ELF-1 (cell line): ENCODE measurements around the gene TCFL5.
"Not testable (repeated sequence)": the region's sequence is repeated elsewhere in the genome, so short reads cannot be mapped to it uniquely, and the experiment has no call there.

Experiments used
- DNase-seq: peaks from one replicate; pipeline ENCODE4 v3.0.0-alpha.2; 2016; ENCODE audit warnings: low read depth, low spot score

Gene TCFL5

GRCh38 chr20:62855120-62855519 lies 6.5 kb downstream of the TCFL5 start:
- DNase-seq, result no peak

GRCh38 chr20:62854121-62854520 lies 7.5 kb downstream of the TCFL5 start:
- no peak for DNase-seq

GRCh38 chr20:62853304-62853703 lies 8.3 kb downstream of the TCFL5 start:
- not testable (repeated sequence) for DNase-seq

- DNase-seq, result no peak
Observed at GRCh38 chr20:62852841-62853240, 8.8 kb downstream of the TCFL5 start.

- DNase-seq, result no peak
Observed at GRCh38 chr20:62852196-62852595, 9.4 kb downstream of the TCFL5 start.

- DNase-seq, result no peak
Observed at GRCh38 chr20:62850333-62850974, 11.2 kb downstream of the TCFL5 start.

GRCh38 chr20:62849431-62849830 lies 12.2 kb downstream of the TCFL5 start:
- no peak for DNase-seq

GRCh38 chr20:62848917-62849316 lies 12.7 kb downstream of the TCFL5 start:
- DNase-seq, result not testable (repeated sequence)

- no peak for DNase-seq
Observed at GRCh38 chr20:62846166-62846890, 15.3 kb downstream of the TCFL5 start.

- no peak for DNase-seq
Observed at GRCh38 chr20:62845416-62846160, 16.0 kb downstream of the TCFL5 start.

GRCh38 chr20:62844182-62844581 lies 17.4 kb downstream of the TCFL5 start:
- no peak for DNase-seq

GRCh38 chr20:62843656-62844055 lies 18.0 kb downstream of the TCFL5 start:
- DNase-seq, result no peak

- no peak for DNase-seq
Observed at GRCh38 chr20:62841705-62842212, 19.9 kb downstream of the TCFL5 start.

- DNase-seq, result no peak
Observed at GRCh38 chr20:62840244-62841197, 21.1 kb downstream of the TCFL5 start.

GRCh38 chr20:62839816-62840215 lies 21.8 kb downstream of the TCFL5 start:
- DNase-seq, result no peak

GRCh38 chr20:62839261-62839660 lies 22.4 kb downstream of the TCFL5 start:
- no peak for DNase-seq

GRCh38 chr20:62838128-62838891 lies 23.3 kb downstream of the TCFL5 start:
- DNase-seq, result no peak

- DNase-seq, result no peak
Observed at GRCh38 chr20:62837790-62838127, 23.9 kb downstream of the TCFL5 start.

- DNase-seq, result no peak
Observed at GRCh38 chr20:62836967-62837490, 24.6 kb downstream of the TCFL5 start.
